HepG2 (cell line): Measurements from ENCODE around the gene ZNF507. TPM values are rescaled to one million over a fixed set of nuclear protein-coding genes. Genes with fewer than 3 reads are reported as not detected.

ENCODE experiments used
- ARNT ChIP-seq: fragments of 450-650 bp; IDR thresholded peaks from 2 replicates; pipeline ENCODE4 v1.6.1; 2017
- CAMTA2 ChIP-seq: sonication (generic); formaldehyde crosslinking; IDR thresholded peaks from 2 replicates; pipeline ENCODE4 v1.4.0; 2020; ENCODE audit warnings: mild to moderate bottlenecking, missing genetic modification reagents, borderline replicate concordance
- CEBPB ChIP-seq: IDR thresholded peaks from 2 replicates; pipeline ENCODE4 v1.6.1; 2011; ENCODE audit warnings: low read depth, low read length, improper control_type of control experiment, borderline replicate concordance
- KMT2A ChIP-seq: sonication (generic); formaldehyde crosslinking; IDR thresholded peaks from 2 replicates; pipeline ENCODE4 v1.4.0; 2020; ENCODE audit warnings: missing genetic modification reagents
- MAFK ChIP-seq, 2 experiments: IDR thresholded peaks in 1 of 2; conservative IDR thresholded peaks in 1 of 2; 2 replicates each; pipeline ENCODE4 v1.6.1; 2011; ENCODE audit warnings: improper control_type of control experiment in 2 of 2, low read length in 2 of 2
- SMAD3 ChIP-seq: sonication (generic); formaldehyde crosslinking; IDR thresholded peaks from 2 replicates; pipeline ENCODE4 v1.4.0; 2020; ENCODE audit warnings: missing genetic modification reagents
- SP5 ChIP-seq: IDR thresholded peaks from 2 replicates; pipeline ENCODE4 v1.6.1; 2016; ENCODE audit warnings: low read depth, borderline replicate concordance
- THYN1 ChIP-seq: sonication (generic); formaldehyde crosslinking; IDR thresholded peaks from 2 replicates; pipeline ENCODE4 v1.8.1; 2023; ENCODE audit warnings: low read depth, mild to moderate bottlenecking, moderate library complexity, missing genetic modification reagents, borderline replicate concordance
- ZBTB38 ChIP-seq: sonication (generic); formaldehyde crosslinking; IDR thresholded peaks from 2 replicates; pipeline ENCODE4 v1.5.1; 2020; ENCODE audit warnings: mild to moderate bottlenecking, missing genetic modification reagents
- ZFP37 ChIP-seq: sonication (generic); formaldehyde crosslinking; IDR thresholded peaks from 2 replicates; pipeline ENCODE4 v1.4.0; 2020; ENCODE audit warnings: missing genetic modification reagents, borderline replicate concordance
- ZMYM2 ChIP-seq: sonication (generic); formaldehyde crosslinking; IDR thresholded peaks from 2 replicates; pipeline ENCODE4 v1.8.0; 2022; ENCODE audit warnings: mild to moderate bottlenecking, missing genetic modification reagents
- ZNF619 ChIP-seq: sonication (generic); formaldehyde crosslinking; IDR thresholded peaks from 2 replicates; pipeline ENCODE4 v1.4.0; 2020; ENCODE audit warnings: mild to moderate bottlenecking, missing genetic modification reagents
- ZNF652 ChIP-seq: IDR thresholded peaks from 2 replicates; pipeline ENCODE4 v1.6.1; 2016; ENCODE audit warnings: low read depth, borderline replicate concordance
- polyA plus RNA-seq, 8 experiments: library from polyadenylated mRNA; depleted of rRNA in 3 of 8; stranded (reverse) in 7 of 8; unstranded in 1 of 8; fragments of >200 nt; fragmentation: Illumina TruSeq in 4 of 8; extraction: Trizol in 4 of 8; gene quantifications; 2 replicates each; pipeline versions ENCODE4 v1.2.1 to v1.2.3, GENCODE V29; 2011 to 2016; ENCODE audit warnings: low read depth in 4 of 8, missing spikeins in 1 of 8, mixed read lengths in 1 of 8; ENCODE audit not compliant: insufficient read depth in 1 of 8
- total RNA-seq, 5 experiments: library from RNA; depleted of rRNA; stranded (reverse); fragments of >200 nt; fragmentation: Illumina TruSeq; extraction: Trizol; gene quantifications; 2 replicates each; pipeline ENCODE4 v1.2.3, GENCODE V29; 2016; ENCODE audit warnings: low read depth in 1 of 5
- TF ChIP-seq, protein P1 (sequence below): sonication (generic); formaldehyde crosslinking; IDR thresholded peaks from 2 replicates; pipeline ENCODE4 v1.4.0; 2020; ENCODE audit warnings: low read depth, mild to moderate bottlenecking, missing genetic modification reagents
- TF ChIP-seq, protein P2 (sequence below): sonication (generic); formaldehyde crosslinking; conservative IDR thresholded peaks from 2 replicates; pipeline ENCODE4 v1.4.0; 2020; ENCODE audit warnings: missing genetic modification reagents
- TF ChIP-seq, protein P3 (sequence below): sonication (generic); formaldehyde crosslinking; conservative IDR thresholded peaks from 2 replicates; pipeline ENCODE4 v1.4.0; 2020; ENCODE audit warnings: missing genetic modification reagents
- TF ChIP-seq, protein P4 (sequence below): sonication (generic); formaldehyde crosslinking; IDR thresholded peaks from 2 replicates; pipeline ENCODE4 v1.8.1; 2023; ENCODE audit warnings: mild to moderate bottlenecking, missing genetic modification reagents
- TF ChIP-seq, protein P5 (sequence below): sonication (generic); formaldehyde crosslinking; IDR thresholded peaks from 2 replicates; pipeline ENCODE4 v1.4.0; 2020; ENCODE audit warnings: mild to moderate bottlenecking, missing genetic modification reagents
- TF ChIP-seq, protein P6 (sequence below): fragments of 450-650 bp; IDR thresholded peaks from 2 replicates; pipeline ENCODE4 v1.6.1; 2017; ENCODE audit warnings: mild to moderate bottlenecking

ZNF507 gene
- total and polyA plus RNA-seq, 2 of the 13 experiments (the other 11 are each of a cell fraction or from before 2014, with no cell fraction given), result 7.3 to 10.9 TPM

DNA sequence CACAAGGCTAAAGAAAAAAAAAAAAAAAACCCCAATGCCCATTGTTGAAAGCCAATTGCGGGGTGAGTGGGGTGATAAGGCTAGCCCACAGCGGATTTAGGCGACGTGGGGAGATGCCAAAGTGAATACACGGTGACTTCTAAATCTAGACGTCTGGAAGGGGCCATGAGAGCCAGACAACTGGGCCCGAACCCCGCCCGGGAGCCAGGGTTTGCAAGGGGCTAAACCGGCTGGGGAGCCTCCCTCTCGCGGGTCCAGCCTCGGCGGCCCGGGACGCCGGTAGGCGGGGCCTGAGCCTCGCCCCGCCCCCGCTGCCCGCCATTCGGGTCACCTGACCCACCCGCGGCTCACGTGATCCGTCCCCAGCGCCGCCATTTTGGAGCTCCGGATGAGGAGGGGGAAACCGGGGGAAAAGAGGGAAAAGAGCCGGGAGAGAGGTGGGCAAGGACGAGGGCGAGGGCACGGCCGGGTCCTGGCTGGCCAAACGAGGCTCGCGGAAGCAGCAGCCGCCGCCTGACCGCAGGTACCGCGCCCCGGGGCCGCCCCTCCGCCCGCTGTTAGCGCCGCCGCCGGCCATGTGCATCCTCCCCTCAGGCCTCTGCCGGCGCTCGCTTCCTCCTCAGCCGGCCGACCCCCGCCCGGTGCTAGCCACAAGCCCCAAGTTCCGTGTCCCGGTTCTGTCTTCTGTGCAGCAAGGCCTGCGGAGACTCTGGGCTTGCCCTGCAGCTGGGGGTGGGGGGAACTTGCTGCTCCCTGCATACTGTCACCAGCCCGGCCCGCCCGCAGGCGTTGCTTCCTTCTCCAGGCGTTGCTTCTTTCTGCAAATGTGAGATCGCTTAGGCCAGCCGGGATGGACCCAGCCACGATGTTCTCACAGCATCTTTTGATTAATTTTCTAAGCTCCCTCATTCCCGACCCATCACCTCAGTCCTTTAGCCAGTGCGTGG lies at the start of gene ZNF507 (continued):
- no peak for TF ChIP-seq ARNT
- TF ChIP-seq SMAD3 (CRISPR knock-in tag), result 0 out of 2 replicates have a peak, but pooled peaks have one; percentile 30
- TF ChIP-seq CAMTA2, result no peak
- 0 out of 2 replicates have a peak, but pooled peaks have one; percentile 27 for TF ChIP-seq SP5 (CRISPR knock-in tag)
- no peak for TF ChIP-seq ZNF619 (CRISPR knock-in tag)
- peak; percentile 24; the same call in 1 of the 2 replicates for TF ChIP-seq ZMYM2
- TF ChIP-seq, protein P1, sequence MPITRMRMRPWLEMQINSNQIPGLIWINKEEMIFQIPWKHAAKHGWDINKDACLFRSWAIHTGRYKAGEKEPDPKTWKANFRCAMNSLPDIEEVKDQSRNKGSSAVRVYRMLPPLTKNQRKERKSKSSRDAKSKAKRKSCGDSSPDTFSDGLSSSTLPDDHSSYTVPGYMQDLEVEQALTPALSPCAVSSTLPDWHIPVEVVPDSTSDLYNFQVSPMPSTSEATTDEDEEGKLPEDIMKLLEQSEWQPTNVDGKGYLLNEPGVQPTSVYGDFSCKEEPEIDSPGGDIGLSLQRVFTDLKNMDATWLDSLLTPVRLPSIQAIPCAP (CRISPR knock-in tag), result 0 out of 2 replicates have a peak, but pooled peaks have one; percentile 40
- no peak for TF ChIP-seq MAFK (conservative IDR thresholded peaks at IDR 0.05 in 1 of 2, IDR thresholded peaks at IDR 0.05 in 1 of 2; ENCODE audit: low read length in 2 of 2)
- TF ChIP-seq, protein P2, sequence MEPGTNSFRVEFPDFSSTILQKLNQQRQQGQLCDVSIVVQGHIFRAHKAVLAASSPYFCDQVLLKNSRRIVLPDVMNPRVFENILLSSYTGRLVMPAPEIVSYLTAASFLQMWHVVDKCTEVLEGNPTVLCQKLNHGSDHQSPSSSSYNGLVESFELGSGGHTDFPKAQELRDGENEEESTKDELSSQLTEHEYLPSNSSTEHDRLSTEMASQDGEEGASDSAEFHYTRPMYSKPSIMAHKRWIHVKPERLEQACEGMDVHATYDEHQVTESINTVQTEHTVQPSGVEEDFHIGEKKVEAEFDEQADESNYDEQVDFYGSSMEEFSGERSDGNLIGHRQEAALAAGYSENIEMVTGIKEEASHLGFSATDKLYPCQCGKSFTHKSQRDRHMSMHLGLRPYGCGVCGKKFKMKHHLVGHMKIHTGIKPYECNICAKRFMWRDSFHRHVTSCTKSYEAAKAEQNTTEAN (CRISPR knock-in tag), result no peak
- TF ChIP-seq, protein P3, sequence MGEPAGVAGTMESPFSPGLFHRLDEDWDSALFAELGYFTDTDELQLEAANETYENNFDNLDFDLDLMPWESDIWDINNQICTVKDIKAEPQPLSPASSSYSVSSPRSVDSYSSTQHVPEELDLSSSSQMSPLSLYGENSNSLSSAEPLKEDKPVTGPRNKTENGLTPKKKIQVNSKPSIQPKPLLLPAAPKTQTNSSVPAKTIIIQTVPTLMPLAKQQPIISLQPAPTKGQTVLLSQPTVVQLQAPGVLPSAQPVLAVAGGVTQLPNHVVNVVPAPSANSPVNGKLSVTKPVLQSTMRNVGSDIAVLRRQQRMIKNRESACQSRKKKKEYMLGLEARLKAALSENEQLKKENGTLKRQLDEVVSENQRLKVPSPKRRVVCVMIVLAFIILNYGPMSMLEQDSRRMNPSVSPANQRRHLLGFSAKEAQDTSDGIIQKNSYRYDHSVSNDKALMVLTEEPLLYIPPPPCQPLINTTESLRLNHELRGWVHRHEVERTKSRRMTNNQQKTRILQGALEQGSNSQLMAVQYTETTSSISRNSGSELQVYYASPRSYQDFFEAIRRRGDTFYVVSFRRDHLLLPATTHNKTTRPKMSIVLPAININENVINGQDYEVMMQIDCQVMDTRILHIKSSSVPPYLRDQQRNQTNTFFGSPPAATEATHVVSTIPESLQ (CRISPR knock-in tag), result no peak
- TF ChIP-seq, protein P4, sequence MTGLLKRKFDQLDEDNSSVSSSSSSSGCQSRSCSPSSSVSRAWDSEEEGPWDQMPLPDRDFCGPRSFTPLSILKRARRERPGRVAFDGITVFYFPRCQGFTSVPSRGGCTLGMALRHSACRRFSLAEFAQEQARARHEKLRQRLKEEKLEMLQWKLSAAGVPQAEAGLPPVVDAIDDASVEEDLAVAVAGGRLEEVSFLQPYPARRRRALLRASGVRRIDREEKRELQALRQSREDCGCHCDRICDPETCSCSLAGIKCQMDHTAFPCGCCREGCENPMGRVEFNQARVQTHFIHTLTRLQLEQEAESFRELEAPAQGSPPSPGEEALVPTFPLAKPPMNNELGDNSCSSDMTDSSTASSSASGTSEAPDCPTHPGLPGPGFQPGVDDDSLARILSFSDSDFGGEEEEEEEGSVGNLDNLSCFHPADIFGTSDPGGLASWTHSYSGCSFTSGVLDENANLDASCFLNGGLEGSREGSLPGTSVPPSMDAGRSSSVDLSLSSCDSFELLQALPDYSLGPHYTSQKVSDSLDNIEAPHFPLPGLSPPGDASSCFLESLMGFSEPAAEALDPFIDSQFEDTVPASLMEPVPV (CRISPR knock-in tag), result peak; percentile 71; the same call in 1 of the 2 replicates
- no peak for TF ChIP-seq CEBPB
- TF ChIP-seq, protein P5, sequence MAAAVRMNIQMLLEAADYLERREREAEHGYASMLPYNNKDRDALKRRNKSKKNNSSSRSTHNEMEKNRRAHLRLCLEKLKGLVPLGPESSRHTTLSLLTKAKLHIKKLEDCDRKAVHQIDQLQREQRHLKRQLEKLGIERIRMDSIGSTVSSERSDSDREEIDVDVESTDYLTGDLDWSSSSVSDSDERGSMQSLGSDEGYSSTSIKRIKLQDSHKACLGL, result peak; percentile 75
- no peak for TF ChIP-seq ZFP37 (CRISPR knock-in tag)
- 0 out of 2 replicates have a peak, but pooled peaks have one; percentile 10 for TF ChIP-seq ZBTB38
- TF ChIP-seq KMT2A (CRISPR knock-in tag), result peak; percentile 53; the same call in 1 of the 2 replicates
- no peak for TF ChIP-seq ZNF652
- TF ChIP-seq, protein P6, sequence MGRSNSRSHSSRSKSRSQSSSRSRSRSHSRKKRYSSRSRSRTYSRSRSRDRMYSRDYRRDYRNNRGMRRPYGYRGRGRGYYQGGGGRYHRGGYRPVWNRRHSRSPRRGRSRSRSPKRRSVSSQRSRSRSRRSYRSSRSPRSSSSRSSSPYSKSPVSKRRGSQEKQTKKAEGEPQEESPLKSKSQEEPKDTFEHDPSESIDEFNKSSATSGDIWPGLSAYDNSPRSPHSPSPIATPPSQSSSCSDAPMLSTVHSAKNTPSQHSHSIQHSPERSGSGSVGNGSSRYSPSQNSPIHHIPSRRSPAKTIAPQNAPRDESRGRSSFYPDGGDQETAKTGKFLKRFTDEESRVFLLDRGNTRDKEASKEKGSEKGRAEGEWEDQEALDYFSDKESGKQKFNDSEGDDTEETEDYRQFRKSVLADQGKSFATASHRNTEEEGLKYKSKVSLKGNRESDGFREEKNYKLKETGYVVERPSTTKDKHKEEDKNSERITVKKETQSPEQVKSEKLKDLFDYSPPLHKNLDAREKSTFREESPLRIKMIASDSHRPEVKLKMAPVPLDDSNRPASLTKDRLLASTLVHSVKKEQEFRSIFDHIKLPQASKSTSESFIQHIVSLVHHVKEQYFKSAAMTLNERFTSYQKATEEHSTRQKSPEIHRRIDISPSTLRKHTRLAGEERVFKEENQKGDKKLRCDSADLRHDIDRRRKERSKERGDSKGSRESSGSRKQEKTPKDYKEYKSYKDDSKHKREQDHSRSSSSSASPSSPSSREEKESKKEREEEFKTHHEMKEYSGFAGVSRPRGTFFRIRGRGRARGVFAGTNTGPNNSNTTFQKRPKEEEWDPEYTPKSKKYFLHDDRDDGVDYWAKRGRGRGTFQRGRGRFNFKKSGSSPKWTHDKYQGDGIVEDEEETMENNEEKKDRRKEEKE, result no peak
- no peak for TF ChIP-seq THYN1 (CRISPR knock-in tag)
